ENCODE data around the gene MKRN1.
"Not testable (repeated sequence)": the region's sequence is repeated elsewhere in the genome, so short reads cannot be mapped to it uniquely, and the experiment has no call there.

MKRN1 gene

DNA sequence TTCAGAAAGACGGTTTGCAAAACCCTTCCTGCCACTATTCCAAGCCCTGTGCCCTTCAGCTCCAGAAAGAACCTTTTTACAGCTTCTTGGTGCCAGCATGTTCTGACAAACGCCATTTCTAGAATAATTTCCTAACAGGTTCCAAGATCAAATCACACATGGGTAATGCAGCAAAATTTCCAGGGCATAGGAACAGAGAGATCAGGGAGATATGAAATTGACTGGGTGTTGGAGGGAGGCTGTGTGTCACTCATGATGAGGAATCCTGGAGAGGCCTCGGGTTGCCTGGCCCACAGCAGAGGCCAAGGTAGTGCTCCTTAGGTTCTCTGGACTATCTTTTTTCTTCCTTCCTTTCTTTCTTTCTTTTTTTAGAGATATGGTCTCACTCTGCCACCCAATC is 45.9 kb downstream of the MKRN1 start:
- no peak for DNase-seq

- no peak for DNase-seq
These were observed 53.2 kb downstream of the MKRN1 start for GRCh38 chr7:140426130-140426529.

DNA sequence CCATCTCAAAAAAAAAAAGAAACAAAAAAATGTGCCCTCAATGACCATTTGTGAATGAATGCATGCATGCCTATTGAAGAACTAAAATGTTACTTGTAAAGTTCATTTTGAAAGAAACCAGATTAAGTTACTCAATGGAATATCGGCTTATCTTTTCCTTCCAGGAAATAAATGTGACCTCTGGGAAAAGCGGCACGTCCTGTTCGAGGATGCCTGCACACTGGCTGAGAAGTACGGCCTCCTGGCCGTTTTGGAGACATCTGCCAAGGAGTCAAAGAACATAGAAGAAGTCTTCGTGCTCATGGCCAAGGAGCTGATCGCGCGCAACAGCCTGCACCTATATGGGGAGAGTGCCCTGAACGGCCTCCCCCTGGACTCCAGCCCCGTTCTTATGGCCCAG is 53.6 kb downstream of the MKRN1 start:
- no peak for DNase-seq

DNA sequence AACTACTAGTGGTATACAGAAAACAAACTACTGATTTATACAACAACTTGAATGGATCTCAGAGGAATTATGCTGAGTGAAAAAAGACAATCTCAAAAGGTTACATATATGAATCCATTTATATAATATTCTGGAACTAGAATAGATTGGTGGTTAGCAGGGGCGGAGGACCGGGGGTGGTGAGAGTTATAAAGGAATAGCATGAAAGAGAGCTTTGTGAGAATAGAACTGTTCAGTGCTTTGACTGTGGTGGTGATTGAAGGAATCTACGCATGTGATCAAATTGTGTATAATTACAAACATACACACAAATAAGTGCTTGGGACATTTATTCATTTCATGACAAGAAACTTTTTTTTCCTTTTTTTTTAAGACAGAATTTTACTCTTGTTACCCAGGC is 55.8 kb downstream of the MKRN1 start:
- DNase-seq, result no peak

GRCh38 chr7:140421521-140421920 is 57.8 kb downstream of the MKRN1 start:
- no peak for DNase-seq

GRCh38 chr7:140418653-140419052 is 60.7 kb downstream of the MKRN1 start:
- DNase-seq, result no peak

DNA sequence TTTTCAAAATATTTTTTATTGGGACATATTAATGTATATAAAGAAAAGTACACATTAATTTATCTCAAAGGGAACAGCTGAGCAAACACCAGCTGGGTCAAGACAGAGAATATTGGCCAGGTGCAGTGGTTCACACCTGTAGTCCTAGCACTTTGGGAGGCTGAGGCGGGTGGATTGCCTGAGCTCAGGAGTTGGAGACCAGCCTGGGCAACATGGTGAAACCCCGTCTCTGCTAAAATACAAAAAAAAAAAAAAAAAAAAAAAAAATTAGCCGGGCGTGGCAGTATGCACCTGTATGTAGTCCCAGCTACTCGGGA is 61.2 kb downstream of the MKRN1 start:
- DNase-seq, result not testable (repeated sequence)

GRCh38 chr7:140417456-140418155 is 61.7 kb downstream of the MKRN1 start:
- DNase-seq, result no peak

- no peak for DNase-seq
These were observed 62.7 kb downstream of the MKRN1 start for GRCh38 chr7:140416560-140416959.

GRCh38 chr7:140415816-140416215 is 63.5 kb downstream of the MKRN1 start:
- not testable (repeated sequence) for DNase-seq

- DNase-seq, result no peak
These were observed 63.9 kb downstream of the MKRN1 start for GRCh38 chr7:140415361-140415760.

DNA sequence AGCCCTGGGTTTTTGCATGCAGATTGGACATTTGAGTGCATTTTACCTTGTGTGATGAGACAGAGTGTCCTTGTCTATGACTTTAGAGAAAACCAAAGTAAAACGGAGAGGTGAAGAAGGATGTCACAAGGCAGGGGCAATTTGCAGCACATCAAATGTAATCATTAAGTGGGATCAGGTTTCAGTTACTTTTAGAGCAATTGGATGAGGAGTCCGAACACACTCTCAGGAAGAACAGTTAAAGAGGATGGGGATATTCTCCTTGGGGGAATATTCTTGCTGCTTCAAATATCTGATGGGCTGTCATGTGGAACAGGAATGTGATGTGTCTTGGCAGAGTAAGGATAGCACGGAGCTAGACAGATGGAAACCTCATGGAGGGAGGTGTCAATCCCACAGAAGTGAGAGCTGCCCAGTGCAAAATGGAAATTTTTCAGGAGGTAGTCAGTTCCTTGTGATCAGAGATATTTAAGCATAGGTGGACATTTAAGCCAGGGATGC is 74.7 kb downstream of the MKRN1 start:
- peak; percentile 21 for DNase-seq

DNA sequence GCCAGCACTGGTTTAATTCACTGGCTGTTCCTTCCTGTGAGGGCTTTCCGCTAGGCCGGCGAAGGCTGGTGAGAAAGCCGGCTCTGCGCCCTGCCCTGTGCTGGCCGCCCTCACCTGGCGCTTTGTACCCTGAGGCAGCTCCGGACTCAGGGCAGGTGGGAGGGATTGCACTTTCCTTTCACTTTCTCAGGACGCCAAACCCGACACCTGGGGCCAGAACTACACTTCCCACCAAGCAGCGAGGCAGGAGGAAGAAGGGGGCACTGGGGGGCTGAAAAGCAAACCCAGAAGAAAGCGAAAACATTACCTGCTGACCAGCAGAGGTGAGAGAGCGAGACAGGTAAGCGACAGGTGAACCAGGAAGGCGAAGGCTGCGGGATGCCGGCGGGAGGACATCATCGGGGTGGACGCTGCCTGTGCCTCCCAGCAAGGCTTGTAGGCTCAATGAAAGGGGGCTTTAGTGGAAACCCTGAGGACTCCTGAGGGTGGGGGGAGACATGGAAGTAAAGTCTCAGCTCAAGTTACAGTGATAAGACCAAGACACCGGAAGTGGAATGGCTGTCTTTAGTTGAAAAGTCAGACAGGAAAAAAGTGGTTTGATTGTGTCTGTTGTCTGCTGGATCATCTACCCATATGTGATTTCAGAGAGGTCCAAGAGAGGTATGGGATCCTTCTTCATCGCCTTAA is 75.3 kb downstream of the MKRN1 start, which contains the start of gene RAB19:
TSS of gene RAB19 (plus strand) at position 181 of the 687 bp plus-strand sequence. CDS start 3,589 bp downstream, outside the sequence.
- no peak for DNase-seq

All from fibroblast of upper back skin (primary cell).